ENCODE data around the gene SLC4A3. TPM values are rescaled to one million over a fixed set of nuclear protein-coding genes. Genes with fewer than 3 reads are reported as not detected.

SLC4A3 gene
- total RNA-seq, 2 donors from 2014 or later: 13.4 to 20.2 TPM

GRCh38 chr2:219688560-219689445, 61.4 kb downstream of the SLC4A3 start:
- Histone ChIP-seq H3K4me1 (ENCODE audit: control insufficient read depth, insufficient read depth, low read length) (no peaks in the 10 kb centered on the region), H3K4me3 (ENCODE audit: low read length) (no peak overlapping the region), H3K9ac (ENCODE audit: extremely low read depth, low read length, poor library complexity, severe bottlenecking) (no peak overlapping the region), H3K36me3 (ENCODE audit: control insufficient read depth, insufficient read depth, low read length) (no peaks in the 10 kb centered on the region), H3K27me3 (ENCODE audit: control insufficient read depth, insufficient read depth, low read length, poor library complexity, severe bottlenecking) (no peaks in the 10 kb centered on the region), H3K27ac (ENCODE audit: low read depth, low read length) (no peak overlapping the region), H3K9me3 (ENCODE audit: control insufficient read depth, low read length) (peaks cover 2% of the 10 kb centered on the region)
- Mint-ChIP-seq H3K27me3 (ENCODE audit: insufficient read depth) (peaks cover 1% of the 10 kb centered on the region), H3K36me3 (ENCODE audit: low read depth) (no peaks in the 10 kb centered on the region), H3K4me1 (peaks cover 17% of the 10 kb centered on the region), H3K9me3 (no peaks in the 10 kb centered on the region), H3K4me3 (no peak overlapping the region), H3K27ac (peak overlapping the region; percentile 38)
- peak; percentile 49 for DNase-seq
- 90 to 93% methylated on average over 20 to 23 of the region's 23 CpGs for WGBS, 2 experiments (ENCODE audit: insufficient coverage in 1 of 2, insufficient read length in 1 of 2)
- TF ChIP-seq, protein P1, sequence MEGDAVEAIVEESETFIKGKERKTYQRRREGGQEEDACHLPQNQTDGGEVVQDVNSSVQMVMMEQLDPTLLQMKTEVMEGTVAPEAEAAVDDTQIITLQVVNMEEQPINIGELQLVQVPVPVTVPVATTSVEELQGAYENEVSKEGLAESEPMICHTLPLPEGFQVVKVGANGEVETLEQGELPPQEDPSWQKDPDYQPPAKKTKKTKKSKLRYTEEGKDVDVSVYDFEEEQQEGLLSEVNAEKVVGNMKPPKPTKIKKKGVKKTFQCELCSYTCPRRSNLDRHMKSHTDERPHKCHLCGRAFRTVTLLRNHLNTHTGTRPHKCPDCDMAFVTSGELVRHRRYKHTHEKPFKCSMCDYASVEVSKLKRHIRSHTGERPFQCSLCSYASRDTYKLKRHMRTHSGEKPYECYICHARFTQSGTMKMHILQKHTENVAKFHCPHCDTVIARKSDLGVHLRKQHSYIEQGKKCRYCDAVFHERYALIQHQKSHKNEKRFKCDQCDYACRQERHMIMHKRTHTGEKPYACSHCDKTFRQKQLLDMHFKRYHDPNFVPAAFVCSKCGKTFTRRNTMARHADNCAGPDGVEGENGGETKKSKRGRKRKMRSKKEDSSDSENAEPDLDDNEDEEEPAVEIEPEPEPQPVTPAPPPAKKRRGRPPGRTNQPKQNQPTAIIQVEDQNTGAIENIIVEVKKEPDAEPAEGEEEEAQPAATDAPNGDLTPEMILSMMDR (conservative IDR thresholded peaks at IDR 0.05): no peak

- peak; percentile 79 for DNase-seq
- Histone ChIP-seq H3K9ac (ENCODE audit: extremely low read depth, low read length, poor library complexity, severe bottlenecking) (no peak overlapping the region), H3K4me1 (ENCODE audit: control insufficient read depth, insufficient read depth, low read length) (no peaks in the 10 kb centered on the region), H3K9me3 (ENCODE audit: control insufficient read depth, low read length) (no peaks in the 10 kb centered on the region), H3K27ac (ENCODE audit: low read depth, low read length) (no peak overlapping the region), H3K4me3 (ENCODE audit: low read length) (no peak overlapping the region), H3K36me3 (ENCODE audit: control insufficient read depth, insufficient read depth, low read length) (no peaks in the 10 kb centered on the region), H3K27me3 (ENCODE audit: control insufficient read depth, insufficient read depth, low read length, poor library complexity, severe bottlenecking) (no peaks in the 10 kb centered on the region)
- Mint-ChIP-seq H3K27ac (no peak overlapping the region), H3K4me3 (no peak overlapping the region), H3K27me3 (ENCODE audit: insufficient read depth) (no peaks in the 10 kb centered on the region), H3K4me1 (peaks cover 11% of the 10 kb centered on the region), H3K9me3 (no peaks in the 10 kb centered on the region), H3K36me3 (ENCODE audit: low read depth) (no peaks in the 10 kb centered on the region)
- 74 to 80% methylated on average over 7 to 15 of the region's 17 CpGs for WGBS, 2 experiments (ENCODE audit: insufficient coverage in 1 of 2, insufficient read length in 1 of 2)
- TF ChIP-seq, protein P1 (conservative IDR thresholded peaks at IDR 0.05): peak; percentile 96
Observed at GRCh38 chr2:219689676-219690628, 62.5 kb downstream of the SLC4A3 start.

DNA sequence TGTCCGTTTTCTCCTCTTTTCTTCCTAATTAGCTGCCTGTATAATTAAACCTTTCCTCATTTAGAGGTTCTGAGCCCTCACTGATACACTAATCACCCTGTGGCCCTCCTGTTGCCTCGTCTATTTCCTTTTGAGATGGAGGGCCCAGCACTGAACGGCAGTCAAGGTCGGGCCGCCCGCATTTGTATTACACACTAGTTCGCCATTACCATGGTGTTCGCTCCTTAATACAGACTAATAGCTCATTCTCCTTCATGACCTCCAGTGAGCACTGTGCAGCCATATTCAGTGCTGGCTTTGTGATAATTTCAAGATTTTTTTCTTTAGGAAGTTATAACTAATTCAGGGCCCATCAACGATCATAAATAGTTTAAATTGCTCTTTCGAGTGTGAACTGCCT, 64.1 kb downstream of the SLC4A3 start:
- Histone ChIP-seq H3K9me3 (ENCODE audit: control insufficient read depth, low read length) (no peaks in the 10 kb centered on the region), H3K27me3 (ENCODE audit: control insufficient read depth, insufficient read depth, low read length, poor library complexity, severe bottlenecking) (no peaks in the 10 kb centered on the region), H3K4me1 (ENCODE audit: control insufficient read depth, insufficient read depth, low read length) (no peaks in the 10 kb centered on the region), H3K27ac (ENCODE audit: low read depth, low read length) (no peak overlapping the region), H3K9ac (ENCODE audit: extremely low read depth, low read length, poor library complexity, severe bottlenecking) (no peak overlapping the region), H3K36me3 (ENCODE audit: control insufficient read depth, insufficient read depth, low read length) (no peaks in the 10 kb centered on the region), H3K4me3 (ENCODE audit: low read length) (no peak overlapping the region)
- H3K9me3 Mint-ChIP-seq: no peaks in the 10 kb centered on the region
- H3K4me3 Mint-ChIP-seq: no peak overlapping the region
- no peak overlapping the region for H3K27ac Mint-ChIP-seq
- 91 to 92% methylated on average over 9 to 10 of the region's 10 CpGs for WGBS, 2 experiments (ENCODE audit: insufficient coverage in 1 of 2, insufficient read length in 1 of 2)
- TF ChIP-seq, protein P1 (conservative IDR thresholded peaks at IDR 0.05): no peak
- H3K27me3 Mint-ChIP-seq (ENCODE audit: insufficient read depth): no peaks in the 10 kb centered on the region
- H3K4me1 Mint-ChIP-seq: peaks cover 2% of the 10 kb centered on the region
- H3K36me3 Mint-ChIP-seq (ENCODE audit: low read depth): no peaks in the 10 kb centered on the region
- peak; percentile 14 for DNase-seq

All from endodermal cell (in vitro differentiated cells).